Measurements from ENCODE around the gene NTSR1. TPM values are rescaled to one million over a fixed set of nuclear protein-coding genes. Genes with fewer than 3 reads are reported as not detected.

The NTSR1 gene
- polyA plus RNA-seq, 1 donor from 2014 or later = 0.05 TPM

DNA sequence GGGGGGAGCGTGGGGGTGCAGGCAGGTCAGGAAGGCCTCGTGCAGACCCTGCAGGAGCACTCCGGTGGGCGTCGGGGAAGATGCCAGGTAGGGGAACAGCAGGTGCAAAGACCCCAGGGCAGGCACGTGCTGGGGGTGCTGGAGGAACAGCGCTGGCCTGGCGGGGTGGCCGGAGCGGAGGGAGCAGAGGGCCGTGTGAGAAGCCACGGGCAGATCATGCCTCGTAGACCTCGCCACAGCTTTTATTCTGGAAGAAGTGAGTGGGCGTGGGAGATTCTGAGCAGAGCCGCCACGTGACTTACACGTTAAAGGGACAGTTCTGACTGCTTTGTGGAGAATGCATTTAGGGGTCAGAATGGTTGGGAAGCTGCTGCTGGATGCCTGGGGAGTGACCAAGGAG is 9.3 kb downstream of the NTSR1 start:
- TF ChIP-seq EZH2 (IDR thresholded peaks at IDR 0.05; ENCODE audit: borderline replicate concordance, insufficient read depth, low read length, poor library complexity, severe bottlenecking) (no peak), TAF1 (IDR thresholded peaks at IDR 0.05; ENCODE audit: low read depth) (no peak)

DNA sequence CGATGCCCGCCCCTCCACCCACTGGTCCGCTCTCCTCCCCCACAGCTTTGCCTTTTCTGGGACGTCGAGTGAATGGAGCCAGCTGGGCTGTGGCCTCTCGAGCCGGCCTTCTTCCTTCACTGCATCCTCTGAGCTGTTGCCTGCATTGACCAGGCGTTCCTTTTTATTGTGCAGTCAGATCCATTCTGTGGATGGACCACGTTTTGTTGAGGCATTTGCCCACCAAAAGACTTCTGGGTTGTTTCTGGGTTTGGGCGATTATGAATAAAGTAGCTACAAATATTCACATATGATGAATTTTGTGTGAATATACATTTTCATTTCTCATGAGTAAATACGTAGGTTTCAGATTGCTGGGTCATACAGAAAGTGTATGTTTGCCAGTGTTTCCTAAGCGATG is 9.9 kb downstream of the NTSR1 start:
- Histone ChIP-seq H3K9me2 (ENCODE audit: insufficient read depth, low read length) (no peaks in the 10 kb centered on the region), H3K4me3 (ENCODE audit: low read length) (no peak overlapping the region), H3F3A (ENCODE audit: insufficient read depth, low read length, poor library complexity, severe bottlenecking) (no peaks in the 10 kb centered on the region), H3K9me3 (ENCODE audit: low read length) (no peaks in the 10 kb centered on the region), H3K27ac (ENCODE audit: low read length) (no peak overlapping the region), H2AFZ (ENCODE audit: low read depth, low read length) (no peak overlapping the region), H3K4me2 (ENCODE audit: low read length) (no peak overlapping the region), H4K20me1 (ENCODE audit: insufficient read depth) (no peaks in the 10 kb centered on the region), H3K79me2 (replicated peaks; ENCODE audit: insufficient read depth, low read length) (no peaks in the 10 kb centered on the region), H3K36me3 (ENCODE audit: insufficient read depth, low read length) (no peaks in the 10 kb centered on the region), H3K9ac (ENCODE audit: low read length) (no peak overlapping the region), H3K27me3 (ENCODE audit: insufficient read depth, low read depth, low read length) (no peaks in the 10 kb centered on the region)
- TF ChIP-seq POLR2AphosphoS5 (IDR thresholded peaks at IDR 0.05) = no peak
- no peak for TF ChIP-seq EP300 (conservative IDR thresholded peaks at IDR 0.05; ENCODE audit: poor library complexity, severe bottlenecking)
- TF ChIP-seq, protein P1, sequence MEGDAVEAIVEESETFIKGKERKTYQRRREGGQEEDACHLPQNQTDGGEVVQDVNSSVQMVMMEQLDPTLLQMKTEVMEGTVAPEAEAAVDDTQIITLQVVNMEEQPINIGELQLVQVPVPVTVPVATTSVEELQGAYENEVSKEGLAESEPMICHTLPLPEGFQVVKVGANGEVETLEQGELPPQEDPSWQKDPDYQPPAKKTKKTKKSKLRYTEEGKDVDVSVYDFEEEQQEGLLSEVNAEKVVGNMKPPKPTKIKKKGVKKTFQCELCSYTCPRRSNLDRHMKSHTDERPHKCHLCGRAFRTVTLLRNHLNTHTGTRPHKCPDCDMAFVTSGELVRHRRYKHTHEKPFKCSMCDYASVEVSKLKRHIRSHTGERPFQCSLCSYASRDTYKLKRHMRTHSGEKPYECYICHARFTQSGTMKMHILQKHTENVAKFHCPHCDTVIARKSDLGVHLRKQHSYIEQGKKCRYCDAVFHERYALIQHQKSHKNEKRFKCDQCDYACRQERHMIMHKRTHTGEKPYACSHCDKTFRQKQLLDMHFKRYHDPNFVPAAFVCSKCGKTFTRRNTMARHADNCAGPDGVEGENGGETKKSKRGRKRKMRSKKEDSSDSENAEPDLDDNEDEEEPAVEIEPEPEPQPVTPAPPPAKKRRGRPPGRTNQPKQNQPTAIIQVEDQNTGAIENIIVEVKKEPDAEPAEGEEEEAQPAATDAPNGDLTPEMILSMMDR (IDR thresholded peaks at IDR 0.05; ENCODE audit: poor library complexity, severe bottlenecking) = no peak
- TF ChIP-seq, protein P2, sequence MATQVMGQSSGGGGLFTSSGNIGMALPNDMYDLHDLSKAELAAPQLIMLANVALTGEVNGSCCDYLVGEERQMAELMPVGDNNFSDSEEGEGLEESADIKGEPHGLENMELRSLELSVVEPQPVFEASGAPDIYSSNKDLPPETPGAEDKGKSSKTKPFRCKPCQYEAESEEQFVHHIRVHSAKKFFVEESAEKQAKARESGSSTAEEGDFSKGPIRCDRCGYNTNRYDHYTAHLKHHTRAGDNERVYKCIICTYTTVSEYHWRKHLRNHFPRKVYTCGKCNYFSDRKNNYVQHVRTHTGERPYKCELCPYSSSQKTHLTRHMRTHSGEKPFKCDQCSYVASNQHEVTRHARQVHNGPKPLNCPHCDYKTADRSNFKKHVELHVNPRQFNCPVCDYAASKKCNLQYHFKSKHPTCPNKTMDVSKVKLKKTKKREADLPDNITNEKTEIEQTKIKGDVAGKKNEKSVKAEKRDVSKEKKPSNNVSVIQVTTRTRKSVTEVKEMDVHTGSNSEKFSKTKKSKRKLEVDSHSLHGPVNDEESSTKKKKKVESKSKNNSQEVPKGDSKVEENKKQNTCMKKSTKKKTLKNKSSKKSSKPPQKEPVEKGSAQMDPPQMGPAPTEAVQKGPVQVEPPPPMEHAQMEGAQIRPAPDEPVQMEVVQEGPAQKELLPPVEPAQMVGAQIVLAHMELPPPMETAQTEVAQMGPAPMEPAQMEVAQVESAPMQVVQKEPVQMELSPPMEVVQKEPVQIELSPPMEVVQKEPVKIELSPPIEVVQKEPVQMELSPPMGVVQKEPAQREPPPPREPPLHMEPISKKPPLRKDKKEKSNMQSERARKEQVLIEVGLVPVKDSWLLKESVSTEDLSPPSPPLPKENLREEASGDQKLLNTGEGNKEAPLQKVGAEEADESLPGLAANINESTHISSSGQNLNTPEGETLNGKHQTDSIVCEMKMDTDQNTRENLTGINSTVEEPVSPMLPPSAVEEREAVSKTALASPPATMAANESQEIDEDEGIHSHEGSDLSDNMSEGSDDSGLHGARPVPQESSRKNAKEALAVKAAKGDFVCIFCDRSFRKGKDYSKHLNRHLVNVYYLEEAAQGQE (IDR thresholded peaks at IDR 0.05; ENCODE audit: borderline replicate concordance) = no peak
- no peak for TF ChIP-seq RAD21 (conservative IDR thresholded peaks at IDR 0.05)

More for the DNA sequence above, 9.3 kb downstream of the NTSR1 start:
- H3K36me3 ChIP-seq (ENCODE audit: insufficient read depth, low read length) = no peaks in the 10 kb centered on the region
- no peaks in the 10 kb centered on the region for H3K79me2 ChIP-seq (replicated peaks; ENCODE audit: insufficient read depth, low read length)
- H3K4me3 ChIP-seq (ENCODE audit: low read length) = no peak overlapping the region
- H3K27me3 ChIP-seq (ENCODE audit: insufficient read depth, low read depth, low read length) = no peaks in the 10 kb centered on the region
- H2AFZ ChIP-seq (ENCODE audit: low read depth, low read length) = no peak overlapping the region
- no peaks in the 10 kb centered on the region for H3K9me3 ChIP-seq (ENCODE audit: low read length)
- no peaks in the 10 kb centered on the region for H4K20me1 ChIP-seq (ENCODE audit: insufficient read depth)
- no peak overlapping the region for H3K27ac ChIP-seq (ENCODE audit: low read length)
- H3K9ac ChIP-seq (ENCODE audit: low read length) = no peak overlapping the region
- H3K9me2 ChIP-seq (ENCODE audit: insufficient read depth, low read length) = no peaks in the 10 kb centered on the region
- H3F3A ChIP-seq (ENCODE audit: insufficient read depth, low read length, poor library complexity, severe bottlenecking) = no peaks in the 10 kb centered on the region
- H3K4me2 ChIP-seq (ENCODE audit: low read length) = no peak overlapping the region

DNA sequence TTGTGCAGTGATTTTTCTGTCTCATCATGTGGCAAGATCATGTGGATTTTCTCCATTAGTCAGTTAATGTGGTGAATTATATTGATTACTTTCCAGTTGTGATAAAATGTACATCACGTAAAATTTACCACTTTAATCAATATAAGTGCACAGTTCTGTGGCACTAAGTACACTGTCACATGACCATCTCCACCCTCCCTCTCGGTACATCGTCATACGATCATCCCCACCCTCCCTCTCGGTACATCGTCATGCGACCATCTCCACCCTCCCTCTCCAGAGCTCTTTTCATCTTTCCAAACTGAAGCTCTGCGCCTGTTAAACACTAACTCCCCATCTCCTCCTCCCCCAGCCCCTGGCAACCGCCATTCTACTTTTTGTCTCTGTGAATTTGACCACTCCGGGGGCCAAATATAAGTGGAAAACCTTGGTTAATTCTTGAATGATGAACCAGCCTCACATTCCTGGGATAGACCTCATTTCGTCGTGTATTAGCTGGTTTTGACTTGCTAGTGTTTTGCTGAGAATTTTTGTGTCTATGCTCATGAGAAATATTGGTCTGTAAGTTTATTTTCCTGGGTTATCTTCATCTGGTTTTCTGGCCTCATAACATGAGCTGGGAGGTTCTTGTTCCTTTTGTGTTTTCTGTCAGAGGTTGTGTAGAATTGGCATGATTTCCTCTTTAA is 10.8 kb downstream of the NTSR1 start:
- Histone ChIP-seq H3F3A (ENCODE audit: insufficient read depth, low read length, poor library complexity, severe bottlenecking) (no peaks in the 10 kb centered on the region), H3K9me3 (ENCODE audit: low read length) (no peaks in the 10 kb centered on the region), H3K9ac (ENCODE audit: low read length) (no peak overlapping the region), H4K20me1 (ENCODE audit: insufficient read depth) (no peaks in the 10 kb centered on the region), H3K9me2 (ENCODE audit: insufficient read depth, low read length) (no peaks in the 10 kb centered on the region), H3K79me2 (replicated peaks; ENCODE audit: insufficient read depth, low read length) (no peaks in the 10 kb centered on the region), H3K4me2 (ENCODE audit: low read length) (no peak overlapping the region), H3K27ac (ENCODE audit: low read length) (no peak overlapping the region), H3K27me3 (ENCODE audit: insufficient read depth, low read depth, low read length) (no peaks in the 10 kb centered on the region), H3K4me3 (ENCODE audit: low read length) (no peak overlapping the region), H3K36me3 (ENCODE audit: insufficient read depth, low read length) (no peaks in the 10 kb centered on the region), H2AFZ (ENCODE audit: low read depth, low read length) (no peak overlapping the region)
- TF ChIP-seq SMC3 (conservative IDR thresholded peaks at IDR 0.05; ENCODE audit: poor library complexity) (no peak), MXI1 (conservative IDR thresholded peaks at IDR 0.05; ENCODE audit: poor library complexity, severe bottlenecking) (no peak), EZH2 (IDR thresholded peaks at IDR 0.05; ENCODE audit: borderline replicate concordance, insufficient read depth, low read length, poor library complexity, severe bottlenecking) (no peak), EP300 (conservative IDR thresholded peaks at IDR 0.05; ENCODE audit: poor library complexity, severe bottlenecking) (no peak), POLR2AphosphoS5 (IDR thresholded peaks at IDR 0.05) (no peak), TAF1 (IDR thresholded peaks at IDR 0.05; ENCODE audit: low read depth) (no peak), RAD21 (conservative IDR thresholded peaks at IDR 0.05) (no peak)
- TF ChIP-seq, protein P1 (IDR thresholded peaks at IDR 0.05; ENCODE audit: poor library complexity, severe bottlenecking) = no peak
- TF ChIP-seq, protein P2 (IDR thresholded peaks at IDR 0.05; ENCODE audit: borderline replicate concordance) = no peak

Data from neural cell (in vitro differentiated cells).